ENCODE results near the gene BLNK. TPM values are rescaled to one million over a fixed set of nuclear protein-coding genes. Genes with fewer than 3 reads are reported as not detected.

Gene BLNK
- polyA plus RNA-seq, 1 of the 3 experiments (the other 2 are of a cell fraction): not detected

GRCh38 chr10:96288151-96288621 lies 16.8 kb upstream of the BLNK start:
- no peaks in the 10 kb centered on the region for H3K79me2 ChIP-seq (ENCODE audit: insufficient read depth)
- no peak for DNase-seq
- H3K27me3 ChIP-seq (ENCODE audit: insufficient read depth): no peaks in the 10 kb centered on the region
- H3K4me3 ChIP-seq (ENCODE audit: low read depth in 2 of 2, low read length in 1 of 2): no peak overlapping the region
- H3K9me3 ChIP-seq: no peaks in the 10 kb centered on the region
- H2AFZ ChIP-seq (ENCODE audit: low read depth): no peak overlapping the region
- ChIA-PET CTCF (interaction anchor here (1.0 to 2.8 kb wide), 4 partner anchors 14 to 271 kb away, joined by 4 to 17 read pairs (median 10); no protein-coding TSS in a partner anchor), POLR2A (no interaction called here)
- H3K36me3 ChIP-seq (replicated peaks in 1 of 2; ENCODE audit: control insufficient read depth in 1 of 2, insufficient read depth in 2 of 2, low read length in 1 of 2): no peaks in the 10 kb centered on the region
- H3K9ac ChIP-seq: no peak overlapping the region
- no peak overlapping the region for H3K27ac ChIP-seq (ENCODE audit: low read depth in 2 of 2, low read length in 1 of 2)
- H3K4me2 ChIP-seq: no peak overlapping the region
- peaks cover 0 to 2% of the 10 kb centered on the region in 2 experiments; a peak in 2 of 4 replicates for H3K4me1 ChIP-seq (ENCODE audit: control insufficient read depth in 1 of 2, insufficient read depth in 2 of 2, low read depth in 1 of 2, low read length in 1 of 2)
- H4K20me1 ChIP-seq (ENCODE audit: insufficient read depth): no peaks in the 10 kb centered on the region
- H3K9me2 ChIP-seq: no peaks in the 10 kb centered on the region
- H3F3A ChIP-seq (replicated peaks; ENCODE audit: insufficient read depth): no peaks in the 10 kb centered on the region
- WGBS (ENCODE audit: low lambda C conversion rate): 36% methylated on average over 5 of the region's 5 CpGs
- no peak for TF ChIP-seq REST (IDR thresholded peaks at IDR 0.05; ENCODE audit: low read depth, low read length)
- no peak for TF ChIP-seq ELF1 (IDR thresholded peaks at IDR 0.05)
- no peak for TF ChIP-seq MEF2A (IDR thresholded peaks at IDR 0.05; ENCODE audit: borderline replicate concordance, low read depth)
- no peak for TF ChIP-seq MXI1 (IDR thresholded peaks at IDR 0.05; ENCODE audit: low read depth, low read length)
- TF ChIP-seq EP300 (IDR thresholded peaks at IDR 0.05; ENCODE audit: borderline replicate concordance in 1 of 2, low read depth in 1 of 2, low read length in 1 of 2): no peak
- no peak for TF ChIP-seq CHD2 (IDR thresholded peaks at IDR 0.05; ENCODE audit: low read length, partially characterized antibody)
- no peak for TF ChIP-seq FOSL2 (IDR thresholded peaks at IDR 0.05; ENCODE audit: borderline replicate concordance, low read depth)
- TF ChIP-seq IRF3 (IDR thresholded peaks at IDR 0.05; ENCODE audit: low read depth, low read length): no peak
- TF ChIP-seq EZH2phosphoT487 (IDR thresholded peaks at IDR 0.05; ENCODE audit: borderline replicate concordance, low read depth): no peak

- POLR2A ChIA-PET: no interaction called here
- H3K9me2 ChIP-seq: no peaks in the 10 kb centered on the region
- H4K20me1 ChIP-seq (ENCODE audit: insufficient read depth): no peaks in the 10 kb centered on the region
- no peak overlapping the region for H3K4me2 ChIP-seq
- H3K36me3 ChIP-seq (replicated peaks in 1 of 2; ENCODE audit: control insufficient read depth in 1 of 2, insufficient read depth in 2 of 2, low read length in 1 of 2): no peaks in the 10 kb centered on the region
- DNase-seq: no peak
- H3K4me3 ChIP-seq (ENCODE audit: low read depth in 2 of 2, low read length in 1 of 2): no peak overlapping the region
- H3K9me3 ChIP-seq: no peaks in the 10 kb centered on the region
- H3K79me2 ChIP-seq (ENCODE audit: insufficient read depth): no peaks in the 10 kb centered on the region
- CTCF ChIA-PET: interaction anchor here (0.6 to 2.8 kb wide), 6 partner anchors 14 to 271 kb away, joined by 3 to 17 read pairs (median 5); no protein-coding TSS in a partner anchor
- H3F3A ChIP-seq (replicated peaks; ENCODE audit: insufficient read depth): no peaks in the 10 kb centered on the region
- H3K4me1 ChIP-seq (ENCODE audit: control insufficient read depth in 1 of 2, insufficient read depth in 2 of 2, low read depth in 1 of 2, low read length in 1 of 2): peaks cover 0 to 2% of the 10 kb centered on the region in 2 experiments; a peak in 2 of 4 replicates
- no peak overlapping the region for H3K9ac ChIP-seq
- H2AFZ ChIP-seq (ENCODE audit: low read depth): no peak overlapping the region
- no peak overlapping the region for H3K27ac ChIP-seq (ENCODE audit: low read depth in 2 of 2, low read length in 1 of 2)
- 17% methylated on average over 6 of the region's 6 CpGs for WGBS (ENCODE audit: low lambda C conversion rate)
- H3K27me3 ChIP-seq (ENCODE audit: insufficient read depth): no peaks in the 10 kb centered on the region
- TF ChIP-seq USF1 (IDR thresholded peaks at IDR 0.05; ENCODE audit: borderline replicate concordance, low read depth) (no peak), TCF12 (IDR thresholded peaks at IDR 0.05) (no peak), MEF2A (IDR thresholded peaks at IDR 0.05; ENCODE audit: borderline replicate concordance, low read depth) (no peak), ELF1 (IDR thresholded peaks at IDR 0.05) (no peak), CHD2 (IDR thresholded peaks at IDR 0.05; ENCODE audit: low read length, partially characterized antibody) (no peak), RCOR1 (IDR thresholded peaks at IDR 0.05; ENCODE audit: low read length) (no peak), PBX3 (IDR thresholded peaks at IDR 0.05) (no peak), REST (IDR thresholded peaks at IDR 0.05; ENCODE audit: low read depth, low read length) (no peak)
Observed at GRCh38 chr10:96287392-96288105, 16.2 kb upstream of the BLNK start.

All from SK-N-SH (cell line).